NB4 (cell line): ENCODE data around the gene KLK6.

Source experiments
- DNase-seq: peaks from one replicate; pipeline ENCODE4 v3.0.0; 2010; ENCODE audit warnings: low read depth
- H3K4me3 ChIP-seq: one replicate; pipeline ENCODE4 v1.5.1; 2011; ENCODE audit warnings: mild to moderate bottlenecking, low read depth, low read length, moderate library complexity
- CTCF ChIP-seq: IDR thresholded peaks from one replicate; pipeline ENCODE4 v1.5.1; 2012; ENCODE audit warnings: low read depth, low read length
- MAX ChIP-seq: IDR thresholded peaks from 2 replicates; pipeline ENCODE4 v1.6.1; 2011; ENCODE audit warnings: low read depth, low read length
- MYC ChIP-seq: IDR thresholded peaks from 2 replicates; pipeline ENCODE4 v1.6.1; 2011; ENCODE audit warnings: low read depth, low read length
- POLR2A ChIP-seq: IDR thresholded peaks from 2 replicates; pipeline ENCODE4 v1.6.1; 2011; ENCODE audit warnings: mild to moderate bottlenecking; ENCODE audit not compliant: insufficient read length; ENCODE audit errors: extremely low read depth

Gene KLK6

GRCh38 chr19:50939596-50939995 lies 29.8 kb downstream of the KLK6 start:
- peak; percentile 15 for DNase-seq
- H3K4me3 ChIP-seq: no peak overlapping the region
- TF ChIP-seq CTCF (no peak), POLR2A (no peak), MYC (no peak), MAX (no peak)

- H3K4me3 ChIP-seq: no peak overlapping the region
- TF ChIP-seq MAX (no peak), CTCF (no peak), POLR2A (no peak), MYC (no peak)
- DNase-seq: no peak
Measured at GRCh38 chr19:50933640-50934039, 35.8 kb downstream of the KLK6 start.

- no peak for DNase-seq
- no peak overlapping the region for H3K4me3 ChIP-seq
- TF ChIP-seq MYC: no peak
- no peak for TF ChIP-seq MAX
- no peak for TF ChIP-seq POLR2A
- TF ChIP-seq CTCF: no peak
Measured at GRCh38 chr19:50932690-50933083, 36.7 kb downstream of the KLK6 start.

- no peak for TF ChIP-seq MAX
- TF ChIP-seq MYC: no peak
- no peak for TF ChIP-seq CTCF
- TF ChIP-seq POLR2A: no peak
- DNase-seq: no peak
- no peak overlapping the region for H3K4me3 ChIP-seq
Measured at GRCh38 chr19:50932018-50932689, 37.2 kb downstream of the KLK6 start.

GRCh38 chr19:50931023-50931422 lies 38.4 kb downstream of the KLK6 start:
- DNase-seq: no peak
- no peak overlapping the region for H3K4me3 ChIP-seq
- TF ChIP-seq POLR2A: no peak
- TF ChIP-seq CTCF: no peak
- TF ChIP-seq MYC: no peak
- no peak for TF ChIP-seq MAX
